Activated CD8-positive, alpha-beta memory T cell treated with anti-CD3 and anti-CD28 coated beads for 48 hours (primary cell): ENCODE measurements around the gene PPP3CB.
"Not testable (repeated sequence)": the region's sequence is repeated elsewhere in the genome, so short reads cannot be mapped to it uniquely, and the experiment has no call there.

Experiments used
- DNase-seq, 3 experiments: peaks; one replicate each; pipeline ENCODE4 v3.0.0-alpha.2; 2020; ENCODE audit warnings: low read depth in 2 of 3, low spot score in 2 of 3

Gene PPP3CB

GRCh38 chr10:73416571-73416970 is 79.3 kb downstream of the PPP3CB start:
- DNase-seq: no peak

GRCh38 chr10:73414230-73414945 is 81.4 kb downstream of the PPP3CB start:
- no peak for DNase-seq

GRCh38 chr10:73413528-73414229 is 82.1 kb downstream of the PPP3CB start, which contains the start of gene ANXA7:
ANXA7 (minus strand) TSS chr10:73414058; CDS start chr10:73400856, 13,202 bp downstream.
- DNase-seq: peak; percentile 80 to 92 (median 91)

GRCh38 chr10:73413108-73413527 is 82.7 kb downstream of the PPP3CB start:
- DNase-seq: peak in 1 of 3 experiments; percentile 12

- DNase-seq: no peak
Measured at GRCh38 chr10:73410897-73411296, 84.9 kb downstream of the PPP3CB start.

- DNase-seq: no peak
Measured at GRCh38 chr10:73408978-73409521, 86.8 kb downstream of the PPP3CB start.

- no peak for DNase-seq
Measured at GRCh38 chr10:73408061-73408460, 87.8 kb downstream of the PPP3CB start.

GRCh38 chr10:73407495-73407894 is 88.3 kb downstream of the PPP3CB start:
- DNase-seq: no peak

GRCh38 chr10:73406846-73407245 is 89.0 kb downstream of the PPP3CB start:
- DNase-seq: no peak

GRCh38 chr10:73405556-73405955 is 90.3 kb downstream of the PPP3CB start:
- no peak for DNase-seq

GRCh38 chr10:73404690-73405089 is 91.1 kb downstream of the PPP3CB start:
- no peak for DNase-seq

- DNase-seq: no peak
Measured at GRCh38 chr10:73401636-73402035, 94.2 kb downstream of the PPP3CB start.

GRCh38 chr10:73399063-73399462 is 96.8 kb downstream of the PPP3CB start:
- no peak for DNase-seq

GRCh38 chr10:73398024-73398423 is 97.8 kb downstream of the PPP3CB start:
- no peak for DNase-seq

- DNase-seq: not testable (repeated sequence)
Measured at GRCh38 chr10:73394325-73394724, 101.5 kb downstream of the PPP3CB start.

GRCh38 chr10:73388228-73388627 is 107.6 kb downstream of the PPP3CB start:
- no peak for DNase-seq

GRCh38 chr10:73386583-73386982 is 109.2 kb downstream of the PPP3CB start:
- no peak for DNase-seq
